Loucy (cell line): ENCODE data around the gene SLC46A3.

Experiments
- EZH2phosphoT487 ChIP-seq: fragments of 200-600 bp; IDR thresholded peaks from 2 replicates; pipeline ENCODE4 v1.6.1; 2018; ENCODE audit warnings: antibody characterized with exemption, mild to moderate bottlenecking, moderate library complexity, borderline replicate concordance
- TF ChIP-seq, protein P1 (sequence below): fragments of 200-600 bp; sonication (generic); conservative IDR thresholded peaks from 2 replicates; pipeline ENCODE4 v1.5.1; 2014; ENCODE audit warnings: mild to moderate bottlenecking, antibody characterized with exemption, low read length

GRCh38 chr13:28716511-28716910, 2.3 kb downstream of the SLC46A3 start:
- TF ChIP-seq, protein P1, sequence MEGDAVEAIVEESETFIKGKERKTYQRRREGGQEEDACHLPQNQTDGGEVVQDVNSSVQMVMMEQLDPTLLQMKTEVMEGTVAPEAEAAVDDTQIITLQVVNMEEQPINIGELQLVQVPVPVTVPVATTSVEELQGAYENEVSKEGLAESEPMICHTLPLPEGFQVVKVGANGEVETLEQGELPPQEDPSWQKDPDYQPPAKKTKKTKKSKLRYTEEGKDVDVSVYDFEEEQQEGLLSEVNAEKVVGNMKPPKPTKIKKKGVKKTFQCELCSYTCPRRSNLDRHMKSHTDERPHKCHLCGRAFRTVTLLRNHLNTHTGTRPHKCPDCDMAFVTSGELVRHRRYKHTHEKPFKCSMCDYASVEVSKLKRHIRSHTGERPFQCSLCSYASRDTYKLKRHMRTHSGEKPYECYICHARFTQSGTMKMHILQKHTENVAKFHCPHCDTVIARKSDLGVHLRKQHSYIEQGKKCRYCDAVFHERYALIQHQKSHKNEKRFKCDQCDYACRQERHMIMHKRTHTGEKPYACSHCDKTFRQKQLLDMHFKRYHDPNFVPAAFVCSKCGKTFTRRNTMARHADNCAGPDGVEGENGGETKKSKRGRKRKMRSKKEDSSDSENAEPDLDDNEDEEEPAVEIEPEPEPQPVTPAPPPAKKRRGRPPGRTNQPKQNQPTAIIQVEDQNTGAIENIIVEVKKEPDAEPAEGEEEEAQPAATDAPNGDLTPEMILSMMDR, result no peak
- TF ChIP-seq EZH2phosphoT487, result no peak
